GM13976 (cell line): ENCODE data around the gene PPP2R2D.
A peak's percentile ranks its signal among the peaks of the same experiment; 100 is the strongest.

ENCODE experiments used
- DNase-seq: peaks from one replicate; pipeline ENCODE4 v3.0.0; 2012; ENCODE audit warnings: low spot score
- in situ Hi-C: fragments of 300-500 bp; cut with MboI; formaldehyde crosslinking; loops from one replicate; pipeline ENCODE4 v1.12.0; 2022; ENCODE audit warnings: low sequenced_read_pairs, mixed read lengths, inconsistent platforms; ENCODE audit not compliant: unreplicated experiment
- TF ChIP-seq, protein P1 (sequence below): IDR thresholded peaks from 2 replicates; pipeline ENCODE4 v1.5.1; 2012; ENCODE audit warnings: borderline replicate concordance, mild to moderate bottlenecking; ENCODE audit not compliant: insufficient read depth; ENCODE audit errors: extremely low read depth, missing control alignments, control extremely low read depth

The PPP2R2D gene

DNA sequence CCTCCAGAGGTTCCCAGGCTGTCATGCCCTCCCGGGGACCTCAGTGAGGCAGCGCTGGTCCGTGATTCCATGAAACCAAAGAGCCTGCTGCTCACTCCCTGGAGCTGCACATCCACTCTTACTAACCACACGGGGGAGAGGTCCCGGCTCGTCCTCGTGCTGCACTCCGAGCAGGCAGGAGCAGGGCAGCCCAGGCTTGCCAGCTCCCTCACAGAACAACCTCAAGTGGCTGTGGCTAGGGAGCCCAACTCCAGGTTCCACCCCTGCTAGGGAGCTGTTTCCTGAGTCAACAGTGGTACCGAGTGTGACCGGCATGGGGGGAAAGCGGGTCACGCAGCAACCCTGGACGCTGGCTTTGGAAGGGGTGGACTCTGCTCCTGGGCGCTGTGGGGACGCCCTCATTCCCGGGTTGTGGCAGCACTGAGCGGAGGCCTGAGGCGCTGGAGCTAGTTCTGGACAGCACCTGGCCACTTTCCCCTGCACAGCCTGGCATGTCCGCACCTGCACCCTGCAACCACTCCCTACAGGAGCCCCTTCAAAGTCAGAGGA lies 27.9 kb upstream of the PPP2R2D start:
- DNase-seq = no peak
- in situ Hi-C loops = no loop called here
- TF ChIP-seq, protein P1, sequence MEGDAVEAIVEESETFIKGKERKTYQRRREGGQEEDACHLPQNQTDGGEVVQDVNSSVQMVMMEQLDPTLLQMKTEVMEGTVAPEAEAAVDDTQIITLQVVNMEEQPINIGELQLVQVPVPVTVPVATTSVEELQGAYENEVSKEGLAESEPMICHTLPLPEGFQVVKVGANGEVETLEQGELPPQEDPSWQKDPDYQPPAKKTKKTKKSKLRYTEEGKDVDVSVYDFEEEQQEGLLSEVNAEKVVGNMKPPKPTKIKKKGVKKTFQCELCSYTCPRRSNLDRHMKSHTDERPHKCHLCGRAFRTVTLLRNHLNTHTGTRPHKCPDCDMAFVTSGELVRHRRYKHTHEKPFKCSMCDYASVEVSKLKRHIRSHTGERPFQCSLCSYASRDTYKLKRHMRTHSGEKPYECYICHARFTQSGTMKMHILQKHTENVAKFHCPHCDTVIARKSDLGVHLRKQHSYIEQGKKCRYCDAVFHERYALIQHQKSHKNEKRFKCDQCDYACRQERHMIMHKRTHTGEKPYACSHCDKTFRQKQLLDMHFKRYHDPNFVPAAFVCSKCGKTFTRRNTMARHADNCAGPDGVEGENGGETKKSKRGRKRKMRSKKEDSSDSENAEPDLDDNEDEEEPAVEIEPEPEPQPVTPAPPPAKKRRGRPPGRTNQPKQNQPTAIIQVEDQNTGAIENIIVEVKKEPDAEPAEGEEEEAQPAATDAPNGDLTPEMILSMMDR = no peak

DNA sequence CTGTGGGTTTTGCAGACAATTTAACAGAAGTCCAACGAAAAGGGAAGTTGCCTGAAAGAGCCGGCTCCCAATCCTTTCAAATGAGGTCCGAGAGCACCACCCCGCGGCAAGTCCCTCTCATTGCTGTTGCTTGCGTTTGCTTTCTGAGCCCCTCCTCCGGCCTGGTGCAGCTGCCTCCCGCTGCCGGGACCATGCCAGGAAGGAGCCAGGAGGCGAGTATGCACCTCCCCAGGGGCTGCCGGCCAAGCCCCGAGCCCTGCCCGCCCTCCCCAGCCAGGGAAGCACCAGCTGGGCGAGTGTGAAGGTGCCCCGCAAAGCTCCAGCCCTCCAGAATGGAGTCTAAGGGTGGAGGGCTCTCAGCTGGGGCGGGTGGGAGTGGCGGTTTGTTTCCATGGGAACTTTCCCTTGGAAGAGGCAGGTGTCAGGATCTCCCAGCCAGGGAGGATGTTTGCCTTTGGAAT lies 25.8 kb upstream of the PPP2R2D start:
- TF ChIP-seq, protein P1 = peak; percentile 86
- in situ Hi-C loops = loop anchor here (25.0 kb wide), 2 partner anchors 262 to 1688 kb away; no protein-coding TSS in a partner anchor
- peak; percentile 89 for DNase-seq

DNA sequence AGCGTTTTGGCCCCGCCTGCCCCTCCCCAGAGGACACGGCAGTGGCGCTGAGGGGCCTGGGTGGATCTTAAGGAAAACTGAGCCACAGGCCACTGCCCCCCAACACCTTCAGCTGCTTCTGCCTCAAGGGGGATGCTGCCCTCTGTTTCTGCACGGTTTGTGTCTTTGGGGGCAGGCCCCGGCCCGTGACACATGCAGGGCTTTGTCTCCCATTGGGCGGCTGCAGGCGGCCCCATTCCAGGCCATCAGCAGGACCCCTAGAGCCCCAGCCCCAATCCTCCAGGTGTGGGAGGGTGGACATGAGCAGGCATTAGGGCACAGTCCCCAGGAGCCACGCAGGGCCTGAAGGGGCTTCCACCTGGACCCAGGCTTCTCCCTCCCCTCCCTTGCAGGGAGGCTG lies 25.3 kb upstream of the PPP2R2D start:
- DNase-seq = no peak
- in situ Hi-C loops = loop anchor here (25.0 kb wide), 2 partner anchors 262 to 1688 kb away; no protein-coding TSS in a partner anchor
- TF ChIP-seq, protein P1 = no peak

DNA sequence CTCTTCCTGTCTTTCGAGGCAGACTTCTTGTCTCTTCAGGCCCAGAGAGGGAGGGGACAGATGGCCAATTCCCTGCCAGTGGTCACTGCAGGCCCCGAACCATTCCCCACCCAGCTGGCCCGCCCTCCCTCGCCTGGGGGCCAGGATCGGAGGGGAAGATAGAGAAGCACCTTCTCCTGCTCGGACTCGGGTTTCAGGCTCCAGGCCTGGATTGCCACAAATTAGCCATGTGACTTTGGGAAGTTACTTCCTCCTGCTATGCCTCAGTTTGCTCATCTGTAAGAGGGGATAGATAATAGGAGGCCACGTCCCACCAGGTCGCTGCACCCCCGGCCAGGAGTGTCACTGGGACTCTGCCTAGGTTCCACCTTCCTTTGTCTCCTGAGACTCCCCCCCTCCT lies 24.8 kb upstream of the PPP2R2D start:
- no peak for DNase-seq
- TF ChIP-seq, protein P1 = no peak
- in situ Hi-C loops = loop anchor here (25.0 kb wide), 2 partner anchors 261 to 1689 kb away; no protein-coding TSS in a partner anchor

DNA sequence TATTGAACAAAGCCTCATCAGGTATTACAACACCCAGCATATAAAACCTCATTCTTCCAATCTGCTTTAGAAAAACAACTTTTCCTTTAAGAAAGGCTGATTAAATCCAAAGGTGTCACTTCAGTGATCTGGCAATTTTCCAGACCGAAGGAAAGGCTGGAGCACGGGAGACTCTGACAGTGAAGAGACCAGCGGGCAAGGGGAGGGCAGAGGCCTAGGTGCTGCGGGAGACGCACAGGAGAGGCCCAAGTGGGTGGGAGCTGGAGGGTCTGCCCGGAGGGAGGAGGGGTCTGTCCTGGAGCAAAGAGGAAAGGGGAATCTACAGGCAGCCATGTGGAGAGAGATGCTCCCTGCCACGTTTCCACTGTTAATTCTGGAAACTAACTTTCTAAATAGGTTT lies 24.3 kb upstream of the PPP2R2D start:
- DNase-seq = no peak
- in situ Hi-C loops = loop anchor here (25.0 kb wide), 2 partner anchors 261 to 1689 kb away; no protein-coding TSS in a partner anchor
- TF ChIP-seq, protein P1 = no peak

DNA sequence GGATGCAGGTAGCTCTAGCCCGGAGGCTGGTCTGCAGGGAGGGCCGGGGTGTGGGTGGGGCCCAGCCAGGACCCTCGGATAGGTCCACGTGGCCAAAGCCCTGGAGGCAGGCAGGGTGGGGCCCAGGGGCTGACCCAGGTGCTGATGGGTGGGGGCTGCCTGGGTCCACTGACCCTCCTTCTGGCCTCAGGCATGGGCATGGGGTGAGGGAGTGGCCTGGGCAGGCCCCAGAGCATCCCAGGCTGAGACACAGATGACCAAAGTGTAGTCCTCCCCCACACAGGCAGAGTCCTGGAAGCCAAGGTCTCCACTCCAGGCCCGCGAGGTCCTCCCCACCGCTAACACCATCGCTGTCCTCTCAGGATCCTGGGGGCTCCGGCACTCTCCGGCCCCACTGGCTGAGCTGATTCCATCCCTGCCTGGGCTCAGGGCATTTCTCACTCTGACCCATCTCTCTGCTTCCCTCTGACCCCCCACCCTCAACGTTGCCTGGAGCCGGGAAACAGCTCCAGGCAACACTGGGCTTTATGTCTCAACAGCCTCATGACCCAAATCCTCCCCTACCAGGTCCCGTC lies 20.7 kb upstream of the PPP2R2D start:
- no peak for DNase-seq
- TF ChIP-seq, protein P1 = no peak
- in situ Hi-C loops = loop anchor here (25.0 kb wide), 2 partner anchors 257 to 1693 kb away; no protein-coding TSS in a partner anchor
